HFFc6 (cell line): Measurements from ENCODE around the gene GLB1L2. TPM values are rescaled to one million over a fixed set of nuclear protein-coding genes. Genes with fewer than 3 reads are reported as not detected.
"Not testable (repeated sequence)": the region's sequence is repeated elsewhere in the genome, so short reads cannot be mapped to it uniquely, and the experiment has no call there.

Experiments used
- DNase-seq: peaks from one replicate; pipeline ENCODE4 v3.0.0-alpha.2; 2018
- H3K27ac Mint-ChIP-seq: 2 replicates; pipeline ENCODE4 v1.8.0; 2020; ENCODE audit warnings: mild to moderate bottlenecking, mixed read lengths
- H3K27me3 Mint-ChIP-seq: 2 replicates; pipeline ENCODE4 v1.8.0; 2021; ENCODE audit warnings: mild to moderate bottlenecking, moderate library complexity, mixed read lengths; ENCODE audit not compliant: insufficient read depth
- H3K36me3 Mint-ChIP-seq: 2 replicates; pipeline ENCODE4 v1.8.0; 2021; ENCODE audit warnings: low read depth, mixed read lengths
- H3K4me1 Mint-ChIP-seq: 2 replicates; pipeline ENCODE4 v1.8.0; 2020; ENCODE audit warnings: low read depth, mixed read lengths
- H3K4me3 Mint-ChIP-seq: 2 replicates; pipeline ENCODE4 v1.8.0; 2020; ENCODE audit warnings: mild to moderate bottlenecking, moderate library complexity, mixed read lengths
- H3K9me3 Mint-ChIP-seq: 2 replicates; pipeline ENCODE4 v1.8.0; 2020; ENCODE audit warnings: mild to moderate bottlenecking, mixed read lengths
- CTCF ChIP-seq: fragments of 200-600 bp; sonication (generic); IDR thresholded peaks from 2 replicates; pipeline ENCODE4 v1.5.0; 2021; ENCODE audit warnings: antibody characterized with exemption, mild to moderate bottlenecking
- total RNA-seq, 6 experiments: library from RNA; stranded (reverse); fragmentation: NEBNext Ultra II Directional; extraction: Animal tissue kit (Norgen Biotek cat#: 25700); gene quantifications; 2 replicates in 1 of 6; 3 replicates in 5 of 6; pipeline ENCODE4 v1.2.3, GENCODE V29; 2021

The GLB1L2 gene
- total RNA-seq, 6 experiments from 2014 or later: not detected

- H3K4me1 Mint-ChIP-seq: no peaks in the 10 kb centered on the region
- H3K9me3 Mint-ChIP-seq: peaks cover 30% of the 10 kb centered on the region
These were observed 10.2 kb downstream of the GLB1L2 start for GRCh38 chr11:134341805-134342571.

GRCh38 chr11:134342572-134343340 lies 11.0 kb downstream of the GLB1L2 start:
- no peaks in the 10 kb centered on the region for H3K4me1 Mint-ChIP-seq
- no peak overlapping the region for H3K27ac Mint-ChIP-seq
- TF ChIP-seq CTCF: no peak
- no peak for DNase-seq
- peaks cover 1% of the 10 kb centered on the region; the same call in 1 of the 2 replicates for H3K27me3 Mint-ChIP-seq
- peaks cover 36% of the 10 kb centered on the region for H3K9me3 Mint-ChIP-seq
- no peaks in the 10 kb centered on the region; the same call in 1 of the 2 replicates for H3K36me3 Mint-ChIP-seq
- no peak overlapping the region for H3K4me3 Mint-ChIP-seq

More at GRCh38 chr11:134341805-134342571, 10.2 kb downstream of the GLB1L2 start:
- Mint-ChIP-seq H3K4me3 (no peak overlapping the region), H3K27ac (no peak overlapping the region), H3K27me3 (peaks cover 1% of the 10 kb centered on the region; the same call in 1 of the 2 replicates), H3K36me3 (no peaks in the 10 kb centered on the region; the same call in 1 of the 2 replicates)
- no peak for DNase-seq
- no peak for TF ChIP-seq CTCF

- Mint-ChIP-seq H3K36me3 (no peaks in the 10 kb centered on the region; the same call in 1 of the 2 replicates), H3K4me3 (no peak overlapping the region), H3K4me1 (no peaks in the 10 kb centered on the region), H3K27me3 (peaks cover 1% of the 10 kb centered on the region; the same call in 1 of the 2 replicates), H3K27ac (no peak overlapping the region), H3K9me3 (peaks cover 36% of the 10 kb centered on the region)
- DNase-seq: no peak
- no peak for TF ChIP-seq CTCF
These were observed 11.9 kb downstream of the GLB1L2 start for GRCh38 chr11:134343646-134344045.

- not testable (repeated sequence) for H3K36me3 Mint-ChIP-seq, H3K4me3 Mint-ChIP-seq, DNase-seq, H3K4me1 Mint-ChIP-seq, H3K27me3 Mint-ChIP-seq, H3K27ac Mint-ChIP-seq
- peaks cover 32% of the 10 kb centered on the region for H3K9me3 Mint-ChIP-seq
These were observed 12.9 kb downstream of the GLB1L2 start for GRCh38 chr11:134344497-134345236.

- H3K36me3 Mint-ChIP-seq: no peaks in the 10 kb centered on the region
- TF ChIP-seq CTCF: no peak
- no peak overlapping the region for H3K4me3 Mint-ChIP-seq
- peaks cover 27% of the 10 kb centered on the region; the same call in 1 of the 2 replicates for H3K9me3 Mint-ChIP-seq
- no peaks in the 10 kb centered on the region for H3K4me1 Mint-ChIP-seq
- no peak overlapping the region for H3K27ac Mint-ChIP-seq
- DNase-seq: no peak
- H3K27me3 Mint-ChIP-seq: peaks cover 1% of the 10 kb centered on the region; the same call in 1 of the 2 replicates
These were observed 13.4 kb downstream of the GLB1L2 start for GRCh38 chr11:134345237-134345550.
